ENCODE measurements around the gene AFAP1L2. TPM values are rescaled to one million over a fixed set of nuclear protein-coding genes. Genes with fewer than 3 reads are reported as not detected.

Gene AFAP1L2
- total and polyA plus RNA-seq, 8 donors: 2.6 to 25.0 (median 10.0) TPM

DNA sequence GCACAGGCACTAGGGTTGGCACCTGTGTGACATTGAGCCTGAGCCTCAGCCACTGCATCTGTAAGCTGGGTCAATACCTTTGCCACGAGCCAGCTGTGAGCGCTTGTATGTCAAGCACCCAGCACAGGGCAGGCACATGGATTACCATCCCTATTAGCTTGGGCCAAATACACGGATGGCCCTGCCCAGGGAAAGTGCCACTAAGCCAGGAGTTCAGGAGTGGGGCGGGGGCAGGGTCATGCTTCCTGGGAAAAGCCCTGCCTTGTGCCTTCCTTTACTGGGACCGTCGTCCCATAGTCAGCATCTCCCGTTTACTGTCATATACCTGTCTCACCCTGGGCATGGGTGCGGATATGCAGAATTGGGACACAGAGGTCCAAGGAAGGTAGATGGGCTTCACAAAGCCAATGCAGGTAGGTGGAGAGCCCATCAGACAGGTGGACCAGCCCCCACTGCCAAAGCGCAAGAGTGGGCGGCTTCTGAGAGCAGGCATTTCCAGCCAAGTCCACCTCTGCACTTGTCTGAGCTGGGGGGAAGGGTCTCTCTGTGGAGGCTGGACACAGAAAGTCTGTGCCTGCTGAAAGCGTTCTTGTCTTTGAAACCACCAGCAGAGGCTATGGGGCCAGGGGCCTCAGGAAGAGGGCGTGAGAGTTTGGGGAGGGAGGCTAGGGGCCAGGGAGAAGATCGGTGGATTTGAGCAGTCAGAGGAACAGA is 92.6 kb downstream of the AFAP1L2 start:
- peaks cover 0 to 9% (median 0%) of the 10 kb centered on the region in 4 donors for H3K4me1 ChIP-seq
- no peak overlapping the region for H3K4me3 ChIP-seq
- no peak overlapping the region for H3K27ac ChIP-seq
- DNase-seq: no peak
- 83 to 88% (median 87%) methylated on average over 13 of the region's 13 CpGs for WGBS, 5 donors
- H3K9me3 ChIP-seq: no peaks in the 10 kb centered on the region
- H3K27me3 ChIP-seq: no peaks in the 10 kb centered on the region
- intact Hi-C loops (cut with DNase I; ENCODE audit: low total_unique reads): no loop called here
- TF ChIP-seq EP300 (IDR thresholded peaks at IDR 0.05) (no peak), POLR2AphosphoS5 (IDR thresholded peaks at IDR 0.05) (no peak), POLR2A (IDR thresholded peaks at IDR 0.05) (no peak), CTCF (IDR thresholded peaks at IDR 0.05) (no peak)
- H3K36me3 ChIP-seq: peaks cover 0 to 40% (median 9%) of the 10 kb centered on the region in 4 donors

GRCh38 chr10:114311023-114311422 is 93.3 kb downstream of the AFAP1L2 start:
- no peak overlapping the region for H3K4me3 ChIP-seq
- no peaks in the 10 kb centered on the region for H3K27me3 ChIP-seq
- no peaks in the 10 kb centered on the region for H3K9me3 ChIP-seq
- no peak overlapping the region for H3K27ac ChIP-seq
- intact Hi-C loops (cut with DNase I; ENCODE audit: low total_unique reads): no loop called here
- TF ChIP-seq EP300 (IDR thresholded peaks at IDR 0.05) (no peak), CTCF (IDR thresholded peaks at IDR 0.05) (no peak), POLR2AphosphoS5 (IDR thresholded peaks at IDR 0.05) (no peak), POLR2A (IDR thresholded peaks at IDR 0.05) (no peak)
- DNase-seq: no peak
- H3K4me1 ChIP-seq: peaks cover 0 to 9% (median 0%) of the 10 kb centered on the region in 4 donors
- peaks cover 0 to 40% (median 9%) of the 10 kb centered on the region in 4 donors for H3K36me3 ChIP-seq
- 65 to 92% (median 76%) methylated on average over 6 of the region's 6 CpGs for WGBS, 5 donors

DNA sequence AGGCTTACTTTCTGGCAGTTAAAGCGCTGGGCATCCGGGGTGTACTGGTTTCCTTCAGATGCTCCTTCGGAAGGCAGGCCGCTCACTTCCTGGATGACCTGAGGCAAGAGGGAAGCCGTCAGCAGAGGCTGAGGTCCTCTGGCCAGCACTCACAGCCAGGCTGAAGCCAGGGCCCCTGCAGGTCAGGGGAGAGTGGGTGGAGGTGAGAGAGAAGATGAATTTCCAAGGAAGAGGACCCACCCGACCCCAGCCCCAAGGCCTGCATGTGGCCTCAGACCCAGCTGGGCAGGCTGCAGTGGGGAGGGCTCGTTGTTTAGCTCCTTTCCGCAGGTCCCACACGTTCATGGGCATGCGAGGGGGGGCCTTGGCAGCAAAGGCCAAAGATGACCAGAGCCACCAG is 94.0 kb downstream of the AFAP1L2 start:
- H3K9me3 ChIP-seq: no peaks in the 10 kb centered on the region
- H3K4me1 ChIP-seq: peaks cover 0 to 9% (median under 1%) of the 10 kb centered on the region in 4 donors
- intact Hi-C loops (cut with DNase I; ENCODE audit: low total_unique reads): no loop called here
- H3K36me3 ChIP-seq: peaks cover 0 to 40% (median 9%) of the 10 kb centered on the region in 4 donors
- WGBS, 5 donors: 80 to 92% (median 88%) methylated on average over 7 to 10 of the region's 10 CpGs
- H3K4me3 ChIP-seq: no peak overlapping the region
- H3K27ac ChIP-seq: no peak overlapping the region
- H3K27me3 ChIP-seq: no peaks in the 10 kb centered on the region
- no peak for DNase-seq
- TF ChIP-seq EP300 (IDR thresholded peaks at IDR 0.05) (no peak), CTCF (IDR thresholded peaks at IDR 0.05) (no peak), POLR2AphosphoS5 (IDR thresholded peaks at IDR 0.05) (no peak), POLR2A (IDR thresholded peaks at IDR 0.05) (no peak)

DNA sequence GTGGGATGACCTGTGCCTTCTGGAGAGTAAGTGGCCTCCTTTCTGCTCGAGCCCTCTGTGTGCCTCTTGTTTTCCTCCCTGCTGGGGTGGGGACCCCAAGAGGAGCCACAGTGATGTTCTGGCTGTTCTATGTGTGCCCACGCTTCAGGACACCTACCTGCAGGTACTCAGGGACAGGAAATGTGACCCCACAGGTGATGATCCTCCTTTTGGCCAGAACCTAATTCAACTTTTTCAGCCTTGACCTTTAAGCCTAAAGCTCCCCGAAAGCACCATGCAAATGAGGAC is 95.0 kb downstream of the AFAP1L2 start:
- no peak for DNase-seq
- Histone ChIP-seq H3K36me3 (peaks cover 0 to 40% (median 9%) of the 10 kb centered on the region in 4 donors), H3K9me3 (no peaks in the 10 kb centered on the region), H3K27me3 (peaks cover 0 to 4% (median 0%) of the 10 kb centered on the region in 3 donors), H3K27ac (no peak overlapping the region), H3K4me1 (peaks cover 8 to 17% (median 11%) of the 10 kb centered on the region in 4 donors), H3K4me3 (no peak overlapping the region)
- WGBS, 5 donors: 71 to 82% (median 78%) methylated on average over 3 of the region's 3 CpGs
- no peak for TF ChIP-seq POLR2A (IDR thresholded peaks at IDR 0.05)
- no peak for TF ChIP-seq CTCF (IDR thresholded peaks at IDR 0.05)
- TF ChIP-seq POLR2AphosphoS5 (IDR thresholded peaks at IDR 0.05): no peak
- TF ChIP-seq EP300 (IDR thresholded peaks at IDR 0.05): no peak
- intact Hi-C loops (cut with DNase I; ENCODE audit: low total_unique reads): loop anchor here (10.0 kb wide), 1 partner anchor 125 kb away; no protein-coding TSS in a partner anchor

All from stomach (tissue), 9 donors.